HG02970 (cell line): ENCODE measurements around the gene TOMM6.
"Not testable (repeated sequence)": the region's sequence is repeated elsewhere in the genome, so short reads cannot be mapped to it uniquely, and the experiment has no call there.

ENCODE experiments used
- ATAC-seq: cut with Tn5 transposase; IDR thresholded peaks from one replicate; pipeline ENCODE4 v1.9.1; 2021; ENCODE audit warnings: mild to moderate bottlenecking, moderate library complexity, moderate number of reproducible peaks; ENCODE audit not compliant: unreplicated experiment, low FRiP score

TOMM6 gene

DNA sequence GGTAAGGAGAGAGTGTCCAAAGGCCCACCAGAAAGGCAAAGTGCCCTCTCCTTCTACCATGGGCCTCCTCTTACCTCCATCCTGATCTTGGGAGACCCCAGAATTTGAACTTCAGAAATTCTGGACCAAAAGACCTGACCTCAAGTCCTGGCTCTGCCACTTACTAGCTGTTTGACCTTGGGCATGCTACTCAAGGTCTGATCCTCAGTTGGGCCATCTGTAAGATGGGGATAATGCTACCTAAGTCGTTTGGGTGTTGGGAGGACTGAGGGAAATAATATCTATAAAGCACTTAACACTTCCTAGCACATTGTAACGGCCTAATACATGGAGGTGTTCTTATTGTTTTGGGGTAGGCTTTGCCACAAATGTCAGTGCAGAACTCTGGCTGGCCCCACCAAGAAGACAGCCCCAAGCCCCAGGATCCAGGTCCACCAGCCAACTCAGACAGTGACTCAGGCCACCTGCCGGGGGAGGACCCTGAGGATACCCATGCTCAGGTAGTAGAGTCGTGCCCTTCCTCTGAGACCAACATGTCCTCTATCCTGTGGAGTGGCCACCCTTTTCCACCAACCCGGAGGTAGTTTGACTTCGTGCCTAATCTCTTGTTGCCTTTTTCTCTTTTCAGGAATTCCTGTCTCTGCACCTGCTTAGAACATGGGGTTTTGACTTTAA lies 4.3 kb upstream of the TOMM6 start:
- ATAC-seq: no peak

DNA sequence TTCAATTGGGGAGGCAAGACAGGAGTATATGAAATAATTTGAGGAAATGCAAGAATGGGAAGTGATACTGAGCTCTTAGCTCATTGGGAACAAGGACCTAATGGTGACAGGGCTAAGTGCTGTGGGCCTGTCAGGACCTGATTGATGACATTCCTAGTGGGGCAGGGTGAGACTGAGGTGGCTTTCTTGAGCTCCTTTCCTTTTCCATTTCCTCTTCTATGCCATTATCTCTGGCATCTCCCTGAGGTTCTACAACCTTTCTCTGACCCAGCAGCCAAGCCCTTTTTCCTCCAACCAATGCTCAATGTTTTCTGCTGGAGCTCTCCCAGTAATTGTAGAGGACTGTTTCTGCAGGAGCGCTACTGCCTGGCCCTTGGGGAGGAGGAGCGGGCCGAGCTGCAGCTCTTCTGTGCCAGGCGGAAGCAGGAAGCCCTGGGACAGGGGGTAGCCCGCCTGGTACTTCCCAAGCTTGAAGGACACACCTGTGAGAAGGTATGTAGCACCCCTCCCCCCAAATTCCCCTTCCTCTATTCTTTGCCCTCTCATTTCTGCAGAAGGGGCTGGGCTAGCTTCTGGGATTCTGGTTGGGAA lies 2.8 kb upstream of the TOMM6 start:
- ATAC-seq: no peak

DNA sequence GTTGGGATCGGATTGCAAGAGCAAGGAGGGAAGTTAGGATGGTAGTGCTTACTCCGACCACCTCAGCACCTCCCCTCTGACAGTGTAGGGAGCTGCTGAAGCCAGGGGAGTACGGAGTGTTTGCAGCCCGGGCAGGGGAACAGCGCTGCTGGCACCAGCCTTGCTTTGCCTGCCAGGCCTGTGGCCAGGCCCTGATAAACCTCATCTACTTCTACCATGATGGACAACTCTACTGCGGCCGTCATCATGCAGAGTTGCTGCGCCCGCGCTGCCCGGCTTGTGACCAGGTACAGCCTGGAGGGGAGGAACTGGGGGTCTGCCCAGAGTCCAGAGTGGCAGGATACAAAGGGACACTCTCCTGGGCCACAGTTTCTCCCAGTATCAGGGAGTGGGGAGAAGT lies 2.2 kb upstream of the TOMM6 start:
- no peak for ATAC-seq

DNA sequence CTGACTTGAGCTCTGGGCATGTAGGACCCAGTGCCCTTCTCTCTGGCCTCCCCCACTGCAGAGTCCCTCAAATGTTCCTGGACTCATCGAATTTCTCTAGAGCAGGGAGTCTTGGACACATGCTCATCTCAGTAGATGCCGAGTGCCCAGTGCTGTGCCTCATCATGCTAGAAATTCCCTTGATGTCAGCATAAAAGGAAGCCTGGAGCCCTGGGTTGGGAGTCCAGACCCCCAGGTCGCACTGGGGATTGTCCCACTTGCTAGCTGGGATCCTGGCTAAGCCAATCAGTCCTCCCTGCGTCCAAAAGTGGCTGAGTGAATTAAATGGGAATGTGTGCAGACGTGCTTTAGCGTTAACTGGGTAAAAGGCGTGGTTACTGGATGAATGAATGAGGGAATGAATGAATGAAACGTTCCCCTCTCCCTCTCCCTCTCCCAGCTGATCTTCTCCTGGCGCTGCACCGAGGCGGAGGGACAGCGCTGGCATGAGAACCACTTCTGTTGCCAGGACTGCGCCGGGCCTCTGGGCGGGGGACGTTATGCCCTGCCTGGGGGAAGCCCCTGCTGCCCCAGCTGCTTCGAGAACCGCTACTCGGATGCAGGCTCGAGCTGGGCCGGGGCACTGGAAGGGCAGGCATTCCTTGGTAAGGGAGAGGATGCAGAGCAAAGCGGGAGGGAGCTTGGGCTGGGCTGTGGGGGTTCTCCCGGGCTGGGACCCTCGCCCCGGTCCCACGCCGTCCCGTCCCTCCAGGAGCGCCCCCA lies 1.6 kb upstream of the TOMM6 start:
- no peak for ATAC-seq

DNA sequence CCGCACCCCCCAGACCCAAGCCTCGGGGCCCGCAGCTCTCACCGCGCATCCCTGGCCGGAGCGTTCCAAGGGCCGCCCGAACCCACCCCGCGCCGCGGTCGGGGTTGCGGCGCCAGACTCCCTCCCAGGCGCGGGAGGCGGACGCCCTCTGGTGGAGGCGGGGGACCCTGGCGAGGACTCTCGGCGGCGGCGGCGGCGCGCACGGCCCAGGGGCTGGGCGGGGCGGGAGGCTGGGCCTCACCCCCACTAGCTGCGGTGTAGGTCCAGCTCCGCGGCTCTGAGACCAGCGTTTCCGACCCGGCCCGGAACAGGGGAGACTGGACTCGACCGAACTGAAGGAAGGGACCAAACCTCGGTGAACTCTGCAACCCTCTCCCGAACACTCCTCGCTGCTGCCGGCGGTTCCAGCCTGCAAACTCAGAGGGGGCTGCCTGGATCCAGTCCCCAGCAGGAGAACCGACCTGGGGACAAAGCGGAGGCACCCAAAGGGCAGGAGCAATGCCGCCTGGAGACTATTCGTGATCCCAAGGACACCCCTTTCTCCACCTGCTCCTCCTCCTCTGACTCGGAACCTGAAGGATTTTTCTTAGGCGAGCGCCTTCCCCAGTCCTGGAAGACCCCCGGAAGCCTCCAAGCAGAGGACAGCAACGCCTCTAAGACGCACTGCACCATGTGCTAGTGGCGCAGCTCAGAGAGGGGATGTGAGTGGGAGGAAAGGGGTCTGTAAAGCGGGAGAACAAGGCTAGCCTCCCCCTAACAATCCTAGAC lies 859 bp upstream of the TOMM6 start:
- peak; percentile 45 for ATAC-seq

DNA sequence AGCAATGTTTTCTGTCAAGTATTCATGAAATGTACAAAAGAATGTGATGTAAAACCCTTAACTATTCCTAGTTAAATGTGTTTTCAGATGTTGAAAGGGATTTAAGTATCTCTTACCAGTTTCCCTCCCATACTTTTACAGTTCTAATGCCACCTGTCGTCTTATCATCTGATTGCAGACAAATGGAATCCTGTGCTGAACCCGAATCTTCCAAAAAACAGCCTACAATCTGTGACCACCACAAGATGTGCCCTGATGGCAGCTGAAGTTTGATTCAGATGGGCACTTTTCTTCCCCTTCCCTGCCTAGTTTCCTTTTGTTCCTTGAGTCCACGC lies 1.9 kb downstream of the TOMM6 start:
- no peak for ATAC-seq

DNA sequence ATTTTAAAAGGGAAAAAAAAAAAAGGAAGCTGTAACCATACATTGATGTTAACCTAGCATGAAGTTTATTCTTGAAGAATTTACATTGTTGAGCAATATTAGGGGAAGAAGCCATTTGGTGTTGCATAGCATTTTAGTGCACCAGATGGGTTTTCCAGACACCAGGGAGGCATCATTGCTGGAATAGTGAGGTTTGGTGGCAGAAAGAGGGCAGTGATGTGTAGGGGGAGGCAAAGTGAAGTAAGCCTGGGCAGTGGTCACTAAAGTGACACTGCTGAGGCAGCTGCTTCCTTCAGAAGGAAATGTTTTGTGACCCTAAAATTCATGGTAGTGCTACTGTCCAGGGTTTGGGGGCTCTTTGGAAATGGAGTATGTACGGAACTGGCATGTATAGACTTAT lies 2.6 kb downstream of the TOMM6 start:
- no peak for ATAC-seq

DNA sequence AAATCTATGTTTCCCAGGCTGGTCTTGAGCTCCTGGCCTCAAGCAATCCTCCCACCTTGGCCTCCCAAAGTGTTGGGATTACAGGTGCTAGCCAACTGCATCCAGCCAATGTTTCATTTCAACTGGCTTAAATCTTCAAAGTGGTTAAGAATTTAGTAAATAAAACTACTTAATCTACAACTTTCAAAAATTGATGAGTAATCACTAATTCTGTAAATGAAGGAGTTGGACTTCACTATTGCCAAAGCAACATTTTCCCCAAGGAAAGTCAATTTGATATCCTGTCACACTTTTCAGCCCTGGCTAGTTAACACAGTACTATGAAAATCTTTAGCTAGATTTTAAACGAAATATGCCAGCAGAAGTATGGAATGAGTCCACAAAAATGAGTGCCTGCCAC lies 3.8 kb downstream of the TOMM6 start:
- ATAC-seq: no peak

DNA sequence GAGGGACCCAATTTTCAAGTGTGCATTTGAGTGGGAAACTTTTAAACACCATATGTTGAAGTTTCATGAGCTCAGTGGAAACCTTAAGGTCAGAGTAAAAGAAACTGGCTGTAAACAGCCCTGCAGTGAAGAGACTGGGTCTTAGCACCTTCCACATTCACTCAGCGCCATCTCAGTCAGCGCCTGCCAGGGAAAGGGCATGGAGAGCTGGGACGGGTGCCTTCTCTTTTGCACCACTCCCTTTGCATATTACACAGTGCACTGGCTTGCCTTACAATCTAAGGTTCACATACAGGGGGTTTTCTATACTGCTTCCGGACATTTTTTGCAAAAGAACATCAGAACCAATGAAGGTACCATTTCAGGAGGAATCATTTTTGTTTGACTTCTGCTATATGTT lies 4.5 kb downstream of the TOMM6 start:
- no peak for ATAC-seq

DNA sequence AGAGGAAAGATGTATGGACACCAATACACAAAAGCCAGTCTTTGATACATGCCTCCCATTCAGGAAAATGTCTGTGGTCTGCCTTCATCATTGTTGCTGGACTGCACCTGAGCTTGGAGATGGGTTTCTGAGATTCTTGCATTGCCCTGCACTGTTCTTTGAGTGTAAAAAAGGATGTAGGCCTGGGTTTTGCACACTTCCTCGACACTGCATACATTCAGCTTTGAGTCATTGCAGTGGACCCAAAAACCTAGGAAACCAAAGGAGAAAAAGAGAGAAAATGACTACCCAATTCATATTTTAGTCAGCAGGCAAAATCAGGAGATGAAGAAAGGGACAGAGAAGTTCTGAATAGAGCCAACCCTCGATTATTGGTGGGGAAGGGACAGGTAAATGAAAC lies 9.0 kb downstream of the TOMM6 start:
- no peak for ATAC-seq

DNA sequence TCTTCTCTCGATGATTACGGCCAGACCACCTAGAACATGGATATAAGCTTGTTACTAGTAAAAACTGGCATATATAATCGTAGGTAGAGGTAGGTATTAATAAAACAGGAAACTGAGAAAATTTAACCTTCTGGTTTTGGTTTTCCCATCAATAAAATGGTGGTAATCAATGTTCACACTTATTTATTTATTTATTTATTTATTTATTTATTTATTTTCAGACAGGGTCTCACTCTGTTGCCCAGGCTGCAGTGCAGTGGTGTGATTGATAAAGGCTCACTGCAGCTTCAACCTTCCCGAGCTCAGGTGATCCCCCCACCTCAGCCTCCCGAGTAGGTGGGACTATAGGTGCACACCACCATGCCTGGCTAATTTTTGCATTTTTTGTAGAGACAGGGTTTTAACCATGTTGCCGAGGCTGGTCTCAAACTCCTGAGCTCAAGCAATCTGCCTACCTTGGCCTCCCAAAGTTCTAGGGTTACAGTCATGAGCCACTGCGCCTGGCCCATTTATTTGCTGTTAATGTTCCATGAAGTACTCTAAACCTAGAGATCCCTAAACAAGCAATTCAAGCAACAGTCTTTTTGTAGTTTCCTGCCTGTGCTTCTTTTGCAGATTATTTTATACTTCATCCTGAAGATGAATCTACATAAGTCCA lies 11.5 kb downstream of the TOMM6 start:
- no peak for ATAC-seq

DNA sequence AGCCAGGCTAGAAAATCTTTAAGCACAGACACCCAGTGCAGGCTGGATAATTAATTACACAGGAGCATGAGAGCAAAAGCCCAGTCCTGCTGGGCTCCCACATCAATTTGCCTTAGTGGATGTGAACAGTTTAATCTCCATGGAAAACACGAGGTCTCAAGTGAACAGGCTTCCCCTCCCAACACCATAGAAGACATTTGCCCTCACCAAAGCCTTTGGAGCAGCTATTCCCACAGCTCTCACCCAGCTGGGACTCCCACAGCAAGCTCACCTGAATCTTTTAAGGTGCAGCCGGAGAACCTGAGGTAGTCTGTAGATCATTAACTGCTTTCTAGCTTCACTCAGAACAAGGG lies 12.0 kb downstream of the TOMM6 start:
- ATAC-seq: no peak

DNA sequence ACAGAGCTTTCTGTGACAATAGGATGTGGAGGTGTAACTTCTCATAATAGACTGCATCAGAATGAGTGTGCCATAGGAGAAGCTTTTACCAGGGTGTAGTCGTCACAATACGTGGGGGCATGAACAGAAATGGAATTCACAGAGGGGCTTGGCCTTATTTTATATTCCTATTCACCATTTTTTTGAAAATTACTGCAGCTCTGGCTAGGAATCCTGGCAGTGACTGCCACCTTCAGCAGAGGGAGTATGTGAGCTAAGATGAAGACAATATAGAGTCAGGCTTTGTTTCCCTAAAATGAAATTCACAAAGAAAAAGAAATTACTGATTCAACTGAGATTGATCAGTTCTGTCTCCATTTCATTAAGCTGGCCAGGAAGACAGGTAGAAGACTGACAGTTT lies 13.9 kb downstream of the TOMM6 start:
- no peak for ATAC-seq

DNA sequence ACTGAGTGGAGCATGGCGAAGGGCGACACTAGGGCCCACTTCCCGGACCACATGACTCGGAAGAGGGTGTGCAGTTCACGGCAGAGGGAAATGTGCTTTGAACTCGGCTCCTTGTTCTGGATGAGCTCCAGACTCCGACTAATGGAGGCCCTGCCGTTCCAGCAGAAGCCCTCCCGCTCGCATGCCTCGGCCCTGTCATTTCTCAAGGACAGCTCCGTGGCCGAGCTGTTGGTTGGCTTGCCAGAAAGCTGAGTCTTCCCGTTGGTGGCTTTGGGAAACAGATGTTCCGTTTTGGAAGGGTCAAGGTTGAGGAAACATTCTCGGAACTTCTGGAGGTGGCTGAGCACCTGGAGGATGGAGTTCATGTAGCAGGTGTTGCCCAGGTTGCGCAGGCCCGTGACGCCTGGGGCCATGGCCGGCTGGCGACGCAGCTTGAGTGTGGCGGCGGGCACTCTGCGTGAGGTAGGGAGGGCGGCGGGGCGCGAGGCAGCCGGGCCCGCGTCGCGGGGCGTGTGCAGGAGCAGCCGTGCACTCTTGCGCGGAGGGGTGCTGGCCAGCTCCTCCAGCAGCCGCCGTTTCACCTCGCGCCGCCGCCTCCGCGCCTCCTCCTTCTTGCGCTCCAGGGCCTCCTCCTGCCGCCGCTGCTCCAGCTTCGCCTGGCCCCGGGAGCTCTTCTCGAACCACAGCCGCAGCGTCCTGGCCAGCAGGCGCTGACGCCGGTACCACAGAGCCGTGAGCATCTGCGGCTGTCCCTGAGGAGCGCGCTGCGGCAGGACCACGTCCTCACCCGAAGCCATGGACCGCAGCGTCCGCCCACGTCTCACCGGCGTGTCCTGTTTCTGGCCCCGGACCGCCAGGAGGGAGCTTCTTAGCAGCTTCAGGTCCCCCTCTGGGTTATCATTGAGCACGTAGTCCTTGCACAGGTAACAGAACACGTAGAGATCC lies 18.6 kb downstream of the TOMM6 start:
- ATAC-seq: no peak

DNA sequence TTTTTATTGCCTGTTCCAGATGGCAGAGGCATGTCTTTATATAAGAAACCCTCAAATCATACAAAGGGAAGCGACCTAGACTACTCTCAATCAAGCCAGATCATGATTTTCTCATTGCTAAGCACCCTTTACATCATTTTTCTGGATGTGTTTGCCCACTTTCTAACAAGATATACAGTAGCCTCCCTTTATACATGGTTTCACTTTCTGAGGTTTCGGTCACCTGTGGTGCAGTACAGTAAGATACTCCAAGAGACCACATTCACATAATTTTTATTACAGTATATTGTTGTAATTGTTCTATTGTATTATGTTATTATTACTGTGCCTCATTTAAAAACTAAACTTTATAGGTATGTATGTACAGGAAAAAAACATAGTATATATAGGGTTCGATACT lies 23.6 kb downstream of the TOMM6 start:
- ATAC-seq: no peak

DNA sequence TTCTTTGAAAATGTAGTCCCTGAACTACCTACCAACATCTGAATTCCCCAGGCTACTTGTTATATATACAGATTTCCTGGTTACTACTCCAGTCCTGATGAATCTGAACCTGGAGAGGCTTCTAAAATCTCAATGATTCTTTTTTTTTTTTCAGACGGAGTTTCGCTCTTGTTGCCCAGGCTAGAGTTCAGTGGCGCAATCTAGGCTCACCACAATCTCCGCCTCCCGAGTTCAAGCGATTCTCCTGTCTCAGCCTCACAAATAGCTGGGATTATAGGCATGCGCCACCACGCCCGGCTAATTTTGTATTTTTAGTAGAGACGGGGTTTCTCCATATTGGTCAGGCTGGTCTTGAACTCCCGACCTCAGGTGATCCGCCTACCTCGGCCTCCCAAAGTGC lies 24.5 kb downstream of the TOMM6 start:
- not testable (repeated sequence) for ATAC-seq

DNA sequence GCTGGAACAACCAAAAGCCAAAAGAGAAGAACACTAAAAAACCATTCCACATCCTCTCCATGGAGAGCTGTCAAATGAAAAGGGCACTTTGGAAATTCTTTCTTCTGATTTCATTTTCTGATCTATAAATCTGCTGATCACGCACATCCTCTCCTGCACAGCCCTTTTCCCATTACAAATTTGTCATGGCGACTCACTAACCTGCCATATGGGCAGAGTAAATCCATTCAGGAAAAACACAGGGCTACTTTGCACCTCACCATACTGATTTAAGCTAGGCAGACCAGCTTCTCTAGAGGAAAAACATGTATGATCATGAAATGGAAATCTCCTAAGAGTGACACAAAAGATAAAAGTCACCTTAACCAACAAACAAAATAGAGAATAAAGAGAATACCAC lies 26.0 kb downstream of the TOMM6 start:
- no peak for ATAC-seq

DNA sequence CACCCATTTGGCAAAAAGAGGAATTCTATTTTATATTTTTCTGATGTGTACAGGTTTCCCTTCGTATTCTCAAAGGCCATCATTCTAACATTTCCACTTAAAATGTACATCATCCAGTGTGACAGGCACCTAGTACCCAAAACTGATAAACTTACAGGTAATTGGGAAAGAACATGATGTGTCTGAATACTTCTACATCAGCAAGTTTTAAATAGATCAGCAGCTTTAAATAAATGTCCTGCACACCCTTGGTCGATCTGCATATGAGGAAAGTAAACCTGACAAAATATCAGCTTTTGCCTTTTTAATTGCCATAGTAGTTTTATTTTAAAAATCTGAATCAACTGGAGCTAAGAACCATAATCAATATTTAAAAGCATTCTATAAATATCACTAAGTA lies 26.5 kb downstream of the TOMM6 start:
- ATAC-seq: no peak

DNA sequence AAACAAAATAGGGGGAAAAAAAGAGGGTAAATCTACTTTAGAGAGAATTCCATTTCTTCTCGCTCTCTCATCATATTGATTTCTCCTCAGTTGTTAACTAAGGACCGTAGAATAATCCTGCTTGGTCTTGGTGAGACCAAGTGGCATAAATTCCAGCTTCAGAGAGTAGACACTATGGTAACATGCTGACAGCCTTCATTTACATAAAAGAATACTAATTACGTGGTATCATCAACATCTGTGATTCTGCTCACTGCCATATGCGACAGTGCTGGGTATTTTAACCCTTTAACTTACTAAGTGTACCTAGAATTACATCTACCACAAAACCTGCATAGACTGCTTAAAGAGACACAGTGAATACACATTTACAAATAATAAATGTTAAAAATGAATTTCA lies 27.1 kb downstream of the TOMM6 start:
- ATAC-seq: no peak

DNA sequence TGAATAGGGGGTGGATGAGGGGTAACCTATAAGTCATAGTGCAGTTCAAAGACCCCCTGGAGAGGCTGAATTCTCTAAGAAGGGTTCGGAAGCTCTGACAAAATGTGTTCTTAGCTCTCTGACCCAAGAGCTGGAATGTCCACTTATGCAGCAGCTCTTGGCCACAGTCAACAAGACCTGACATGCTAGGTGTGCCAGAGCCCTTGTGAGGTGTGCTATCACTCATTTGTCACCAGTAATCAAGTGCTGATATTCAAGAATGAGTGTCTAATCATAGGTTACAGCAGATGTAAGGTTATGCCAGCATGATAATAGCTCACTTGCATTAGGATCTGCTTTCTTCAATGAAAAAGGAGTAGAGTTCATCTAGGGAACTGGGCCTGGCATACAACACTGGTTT lies 28.1 kb downstream of the TOMM6 start:
- ATAC-seq: no peak
